GM18502 (cell line): ENCODE results near the gene FYB1.
A peak's percentile ranks its signal among the peaks of the same experiment; 100 is the strongest.
"Not testable (repeated sequence)": the region's sequence is repeated elsewhere in the genome, so short reads cannot be mapped to it uniquely, and the experiment has no call there.

ENCODE experiments used
- ATAC-seq: cut with Tn5 transposase; IDR thresholded peaks from one replicate; pipeline ENCODE4 v1.9.1; 2021; ENCODE audit warnings: mild to moderate bottlenecking; ENCODE audit not compliant: unreplicated experiment, poor library complexity

The FYB1 gene

DNA sequence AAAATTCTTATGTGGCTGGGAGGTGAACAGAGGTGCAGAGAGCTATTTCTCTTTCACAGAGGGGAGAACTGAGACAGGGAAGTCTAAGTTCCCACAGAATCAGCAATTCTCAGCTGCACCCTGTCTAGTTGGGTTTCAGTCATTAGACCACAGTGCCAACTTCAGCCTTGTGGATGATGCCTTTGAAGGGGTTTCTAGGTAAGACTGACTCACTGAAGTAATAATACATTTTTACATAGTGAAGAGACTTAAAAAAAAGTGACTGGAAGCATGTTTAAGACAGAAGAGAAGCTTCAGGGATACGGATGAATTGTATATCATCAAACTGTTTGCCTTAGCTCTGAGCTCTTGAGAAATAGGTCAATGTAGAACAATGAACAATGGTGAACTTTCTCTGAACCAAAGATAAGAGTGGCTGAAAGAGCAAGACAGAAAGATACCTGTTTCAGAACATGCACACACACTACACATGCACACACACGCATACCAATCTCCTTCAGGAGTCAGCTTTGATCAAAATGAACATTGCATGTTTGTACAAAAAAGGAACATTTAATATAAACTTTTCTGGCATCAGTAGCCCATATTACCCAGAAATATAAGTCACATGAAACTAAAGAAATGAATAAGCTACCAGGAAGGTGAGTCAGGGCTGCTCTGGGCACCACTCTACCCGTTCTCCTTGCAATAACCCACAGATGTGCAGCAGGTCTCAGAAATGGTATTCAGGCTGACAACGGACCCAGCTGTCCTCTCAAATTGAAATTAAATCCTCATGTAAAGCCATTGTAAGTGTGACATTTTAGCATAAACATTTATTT is 12.6 kb upstream of the FYB1 start:
- peak; percentile 72 for ATAC-seq

DNA sequence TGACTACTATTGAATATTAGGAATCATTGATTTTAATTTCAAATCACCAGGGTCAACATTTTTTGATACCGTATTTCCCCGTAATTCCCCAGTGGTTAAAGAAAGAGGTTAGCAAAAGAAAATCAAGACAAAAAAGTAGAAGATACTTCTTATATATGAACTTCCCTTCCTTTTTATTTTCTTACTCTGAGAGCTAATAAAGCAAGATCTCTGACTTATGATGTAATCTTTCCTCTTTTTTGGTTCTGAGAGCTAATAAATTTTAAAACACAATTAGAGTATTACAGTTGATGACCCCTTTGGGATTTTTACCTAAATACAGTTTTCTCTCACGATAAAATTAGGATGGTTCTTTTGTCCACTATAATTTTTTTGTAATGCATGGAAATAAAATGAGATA is 9.2 kb upstream of the FYB1 start:
- no peak for ATAC-seq

DNA sequence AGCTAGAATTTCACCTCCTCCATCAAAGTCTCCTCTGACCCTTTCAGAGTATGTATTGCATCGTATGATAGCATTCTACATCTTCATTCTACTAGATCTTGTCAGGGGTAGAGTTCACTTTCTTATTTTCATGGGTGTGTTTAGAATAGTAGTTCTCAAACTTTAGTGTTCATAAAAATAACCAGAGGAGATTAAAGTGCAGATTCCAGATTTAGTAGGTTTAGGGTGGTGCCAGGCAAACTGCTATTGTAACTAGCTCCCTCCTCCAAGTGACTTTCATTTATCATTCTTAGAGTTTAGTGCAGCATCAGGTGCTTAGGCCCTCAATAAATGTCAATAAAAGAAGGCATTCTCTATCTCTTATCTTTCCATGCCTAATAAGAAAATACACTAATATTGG is 7.2 kb upstream of the FYB1 start:
- ATAC-seq, result no peak

DNA sequence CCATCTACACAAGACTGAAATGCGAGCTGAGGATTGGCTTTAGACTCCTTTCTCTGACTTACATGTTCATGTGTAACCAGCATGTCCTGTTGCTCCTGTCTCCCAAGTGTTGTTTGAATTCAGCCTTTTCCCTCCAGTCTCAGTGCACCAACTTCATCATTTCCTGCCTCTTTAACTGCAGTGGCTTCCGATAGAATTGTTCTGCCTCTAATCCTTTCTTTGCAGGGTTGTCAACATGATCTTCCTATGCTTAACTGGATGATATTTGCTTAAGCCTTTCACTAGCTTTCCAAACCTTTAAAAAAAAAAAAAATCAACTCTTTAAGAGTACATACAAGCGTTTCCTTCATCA is 6.7 kb upstream of the FYB1 start:
- no peak for ATAC-seq

DNA sequence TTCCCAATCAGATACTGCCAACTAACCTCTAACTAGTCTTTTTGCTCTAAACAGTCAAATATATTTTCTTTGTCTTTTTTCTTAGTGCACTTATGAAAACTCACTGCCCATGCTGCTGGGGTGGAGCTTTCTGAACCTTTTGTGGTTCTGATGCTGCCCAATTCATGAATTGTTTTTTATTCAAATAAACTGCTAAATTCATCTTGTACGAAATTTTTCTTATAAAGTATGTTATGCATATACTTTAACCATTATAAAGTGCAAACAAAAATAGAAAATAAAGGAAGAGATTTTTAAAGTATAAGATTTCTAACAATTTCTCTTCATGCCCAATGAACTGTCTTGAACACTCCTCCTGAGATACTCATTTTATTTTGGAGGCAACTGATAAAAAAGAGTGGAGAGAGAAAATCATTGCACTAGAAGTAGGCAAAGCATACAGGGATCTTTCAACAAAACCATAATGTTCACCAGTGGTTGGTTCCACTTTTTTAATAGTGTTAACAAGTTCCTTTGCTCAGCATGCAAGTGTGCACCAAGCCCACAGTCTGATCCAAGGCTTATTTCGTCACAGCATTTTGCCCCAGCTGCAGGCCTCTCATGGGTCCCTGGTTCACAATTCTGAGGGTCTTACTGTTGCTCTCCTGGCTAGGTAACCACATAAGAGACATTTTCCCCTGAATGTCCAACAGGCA is 6.2 kb upstream of the FYB1 start:
- ATAC-seq, result no peak

DNA sequence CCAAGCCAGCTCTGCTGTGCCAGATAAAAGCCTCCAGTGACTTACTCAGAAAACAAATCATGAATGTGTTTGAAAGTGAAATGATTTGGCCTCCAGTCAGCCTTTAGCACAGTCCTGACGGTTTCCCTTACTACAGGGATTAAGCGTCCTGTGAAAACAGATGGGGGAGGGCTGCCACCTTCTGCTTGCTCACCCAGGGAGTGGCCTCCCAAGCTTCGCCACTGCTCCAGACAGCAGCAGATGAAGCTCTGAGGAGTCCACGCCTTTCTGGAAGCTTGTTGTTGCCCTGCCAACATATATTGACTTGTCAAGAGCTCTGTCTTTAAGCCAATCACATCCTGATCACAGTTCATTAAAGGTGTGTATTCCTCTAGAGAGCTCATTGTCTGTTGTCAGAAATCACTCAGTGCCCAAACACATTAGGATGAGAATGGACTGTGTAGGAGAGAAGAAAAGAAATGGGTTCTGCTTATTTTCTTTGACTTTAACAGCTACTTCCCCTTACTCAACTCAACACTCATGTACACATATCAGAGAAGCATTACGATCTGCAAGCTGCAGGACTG is 4.9 kb upstream of the FYB1 start:
- ATAC-seq, result no peak

DNA sequence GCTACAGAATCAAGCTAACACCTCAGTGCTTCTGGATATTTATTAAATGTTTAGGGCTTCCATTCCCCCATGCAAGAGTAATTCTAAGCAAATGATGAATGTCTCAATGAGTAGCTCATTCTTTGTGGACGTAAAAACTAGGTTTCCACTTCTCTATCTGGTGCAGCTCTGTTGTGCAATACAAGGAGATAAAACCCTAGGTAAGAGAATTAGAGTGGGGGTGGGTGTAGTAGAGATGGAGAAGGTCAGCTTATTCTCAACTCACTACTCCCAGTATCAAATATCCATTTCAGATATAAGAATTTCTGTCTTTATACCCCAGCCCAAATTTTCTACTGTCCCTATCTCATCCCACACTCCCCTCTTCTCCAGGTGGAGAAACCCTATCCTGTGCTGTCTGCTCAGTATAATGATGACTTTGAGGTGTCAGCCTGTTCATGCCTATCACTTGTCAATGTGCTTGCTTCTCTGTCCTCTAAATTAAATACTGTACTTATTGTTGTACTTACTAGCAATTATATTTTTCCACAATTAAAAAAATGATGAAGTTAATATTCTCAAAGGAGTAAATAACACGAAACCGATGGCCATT is 4.3 kb upstream of the FYB1 start:
- no peak for ATAC-seq

DNA sequence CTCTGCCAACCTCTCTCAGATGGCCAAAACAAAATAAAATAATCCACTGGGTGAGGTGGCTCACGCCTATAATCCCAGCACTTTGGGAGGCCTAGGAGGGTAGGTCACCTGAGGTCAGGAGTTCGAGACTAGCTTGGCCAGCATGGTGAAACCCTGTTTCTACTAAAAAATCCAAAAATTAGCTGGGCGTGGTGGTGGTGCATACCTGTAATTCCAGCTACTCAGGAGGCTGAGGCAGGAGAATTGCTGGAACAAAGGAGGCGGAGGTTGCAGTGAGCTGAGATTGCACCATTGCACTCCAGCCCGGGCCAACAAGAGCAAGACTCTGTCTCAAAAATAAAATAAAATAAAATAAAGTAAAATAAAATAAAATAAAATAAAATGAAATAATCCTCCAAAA is 2.3 kb upstream of the FYB1 start:
- not testable (repeated sequence) for ATAC-seq

DNA sequence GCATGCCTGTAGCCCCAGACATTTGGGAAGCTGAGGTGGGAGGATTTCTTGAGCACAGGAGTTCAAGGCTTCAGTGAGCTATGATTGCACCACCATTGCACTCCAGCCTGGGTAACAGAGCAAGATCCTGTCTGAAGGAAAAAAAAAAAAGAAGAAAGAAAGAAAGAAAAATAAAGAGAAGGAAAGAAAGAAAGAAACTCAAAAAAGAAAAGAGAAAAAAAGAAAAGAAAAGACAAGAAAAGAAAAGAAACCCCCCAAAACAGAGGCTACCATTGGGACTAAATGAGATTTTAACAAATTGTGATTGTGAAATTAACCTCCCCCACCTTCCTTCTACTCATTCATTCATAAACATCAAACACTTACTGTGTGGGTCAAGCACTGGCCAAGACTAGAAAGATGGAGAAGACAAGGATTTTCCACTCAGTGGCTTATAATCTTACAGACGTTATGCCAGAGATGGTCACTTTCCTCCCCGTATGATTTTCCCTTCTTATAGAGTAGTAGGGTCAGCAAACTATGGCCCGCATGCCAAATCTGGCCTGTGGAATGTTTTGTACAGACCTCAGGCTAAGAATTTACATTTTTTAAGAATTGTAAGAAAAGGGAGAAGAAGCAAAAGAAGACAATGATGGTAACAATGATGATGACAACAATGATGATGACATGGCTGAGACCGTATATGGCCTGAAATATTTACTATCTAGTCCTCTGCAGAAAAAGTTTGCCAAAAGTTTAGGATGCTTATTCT is 1.1 kb upstream of the FYB1 start:
- no peak for ATAC-seq

DNA sequence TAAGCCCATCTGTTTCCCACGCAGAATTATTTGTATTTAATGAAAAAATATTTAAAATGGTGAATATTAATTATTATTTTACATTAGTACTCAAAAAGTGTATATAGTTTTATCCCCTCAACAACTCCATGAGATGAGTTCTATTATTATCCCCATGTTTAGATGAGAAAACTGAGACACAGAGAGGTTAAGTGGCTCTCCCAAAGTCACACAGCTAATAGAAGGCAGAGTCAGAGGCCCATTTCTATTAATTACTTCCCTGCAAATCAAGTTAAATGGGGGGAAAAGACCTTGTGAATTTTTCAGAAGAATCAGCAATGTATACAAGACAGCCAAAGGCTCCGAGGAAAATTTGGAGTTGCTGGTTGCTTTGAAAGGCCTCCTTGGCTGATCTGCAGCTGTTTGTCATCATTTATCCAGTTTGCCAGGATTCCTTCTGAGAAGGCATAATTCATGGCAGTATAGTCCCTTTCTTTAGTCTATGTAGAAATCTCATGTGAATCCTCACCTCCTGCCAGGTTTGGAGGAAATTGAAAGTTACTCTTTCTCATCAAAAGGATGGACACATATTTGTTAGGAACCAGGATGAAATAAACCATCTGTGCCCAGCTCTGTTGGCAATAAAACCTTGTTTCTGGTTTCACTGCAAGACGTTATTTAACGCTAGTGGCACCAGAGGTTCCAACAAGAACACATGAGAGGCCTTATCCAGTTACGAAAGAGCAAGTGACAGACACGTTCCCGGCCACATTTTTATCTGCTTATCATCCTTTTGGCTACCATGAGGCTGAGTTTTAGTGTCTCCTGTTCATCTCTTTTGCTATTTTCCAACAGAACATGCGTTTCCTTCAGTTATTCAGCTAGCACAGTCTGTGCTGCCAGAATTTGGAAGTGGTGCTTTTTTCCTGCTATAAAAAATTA is 621 bp downstream of the FYB1 start:
- no peak for ATAC-seq

DNA sequence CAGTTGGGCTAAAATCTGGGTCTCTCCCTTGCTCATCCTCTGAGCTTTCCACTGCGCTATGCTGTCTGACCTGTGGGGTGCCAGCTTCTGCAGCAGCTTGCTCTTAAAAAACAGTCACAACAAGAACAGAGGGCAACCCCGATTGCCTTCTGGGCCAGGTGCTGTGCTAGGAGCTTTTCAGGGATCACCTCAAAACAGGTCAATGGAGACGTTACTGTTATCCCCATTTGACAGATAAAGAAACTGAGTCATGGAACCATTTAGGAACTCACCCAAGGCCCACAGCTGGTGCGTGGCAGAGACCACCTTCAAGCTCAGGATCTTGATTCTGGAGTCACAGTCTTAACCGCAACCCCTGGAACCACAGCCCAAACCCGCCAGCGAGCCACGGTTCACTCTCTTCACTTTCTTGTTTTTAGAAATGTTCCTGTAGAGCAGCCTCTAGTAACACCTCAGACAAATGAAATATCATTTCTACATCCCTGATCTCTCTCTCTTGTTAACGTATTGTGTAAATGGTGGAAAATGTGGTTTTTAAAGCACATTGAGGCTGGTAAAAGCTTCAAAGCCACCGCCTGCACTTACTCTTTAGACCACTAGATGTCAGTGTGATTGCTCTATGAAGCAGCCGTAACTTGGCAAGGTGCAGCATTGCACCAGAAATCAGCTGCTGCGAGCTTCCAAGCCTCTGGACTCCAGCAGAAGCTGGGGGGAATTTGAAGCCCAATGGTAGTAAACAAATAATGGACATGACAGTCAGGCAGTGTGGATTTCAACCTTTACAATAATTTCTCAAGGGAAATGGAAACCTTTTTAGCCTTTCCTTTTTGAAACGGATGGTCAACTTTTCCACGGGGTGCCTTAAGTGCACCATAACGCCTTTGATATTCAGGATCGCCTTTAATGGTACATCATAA is 1.7 kb downstream of the FYB1 start:
- peak; percentile 90 for ATAC-seq

DNA sequence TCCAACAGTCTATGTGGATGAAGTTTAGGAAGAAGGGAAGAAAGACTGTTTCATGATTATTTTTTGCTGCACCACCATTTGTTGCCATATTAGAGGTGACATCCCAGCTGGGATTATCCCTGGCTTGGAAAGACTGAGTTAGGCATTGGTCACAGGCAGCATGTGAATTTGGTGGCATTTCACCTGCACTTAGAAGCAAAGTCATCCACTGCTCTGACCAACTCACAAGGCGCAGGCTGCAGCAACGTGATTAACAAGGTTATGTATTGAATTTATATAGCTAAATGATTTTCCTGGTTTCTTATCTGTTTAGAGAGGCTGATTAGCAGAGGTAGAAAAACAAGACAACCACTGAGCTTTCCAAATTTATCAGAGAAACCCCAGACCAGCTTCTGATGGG is 2.7 kb downstream of the FYB1 start:
- ATAC-seq, result no peak

DNA sequence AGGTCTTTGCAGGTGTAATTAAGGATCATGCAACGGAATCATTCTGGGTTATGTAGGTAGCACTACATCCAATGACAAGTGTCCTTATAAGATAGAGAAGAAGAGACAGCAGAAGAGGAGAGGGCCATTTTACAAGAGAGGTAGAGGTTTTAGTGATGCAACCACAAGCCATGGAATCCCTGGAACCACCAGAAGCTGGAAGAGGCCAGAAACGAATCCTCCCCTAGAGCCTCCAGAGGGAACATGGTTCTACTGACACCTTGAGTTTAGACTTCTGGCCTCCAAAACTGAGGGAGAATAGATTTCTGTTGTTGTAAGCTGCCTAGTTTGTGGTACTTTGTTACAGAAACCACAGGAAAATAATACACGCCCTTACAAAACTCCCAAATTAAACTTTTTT is 3.5 kb downstream of the FYB1 start:
- ATAC-seq, result no peak

DNA sequence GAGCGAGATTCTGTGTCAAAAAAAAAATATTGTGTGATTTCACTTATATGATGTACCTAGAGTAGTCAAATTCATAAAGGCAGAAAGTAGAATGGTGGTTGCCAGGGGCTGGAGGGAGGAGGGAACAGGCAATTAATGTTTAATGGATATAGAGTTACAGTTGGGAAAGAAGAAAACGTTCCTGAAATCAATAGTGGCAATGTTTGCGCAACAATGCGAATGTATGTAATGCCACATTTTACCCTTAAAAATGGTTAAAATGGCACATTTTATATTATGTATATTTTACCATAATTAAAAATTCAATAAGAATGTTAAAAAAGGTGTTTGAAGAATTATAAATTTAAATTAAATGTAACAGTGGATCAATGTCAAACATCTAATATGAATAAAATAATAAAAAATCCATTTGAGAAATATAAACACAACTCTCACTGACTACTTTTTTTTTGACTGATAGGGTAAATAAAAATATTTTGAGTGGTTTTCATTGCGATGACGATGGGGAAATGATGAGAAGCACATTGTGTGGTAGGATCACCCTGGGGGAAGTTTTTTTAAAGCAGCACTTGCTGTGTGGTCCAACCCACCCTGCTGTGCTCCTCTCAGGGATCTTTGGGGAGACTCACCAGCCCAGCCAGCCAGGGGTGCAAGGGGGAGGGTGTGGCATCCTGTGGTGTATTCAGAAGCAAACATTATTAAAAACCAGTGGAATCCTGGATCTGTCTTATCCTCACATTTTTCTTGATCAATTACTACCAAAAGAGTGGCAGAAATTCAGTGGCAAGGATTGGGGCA is 4.3 kb downstream of the FYB1 start:
- ATAC-seq, result no peak

DNA sequence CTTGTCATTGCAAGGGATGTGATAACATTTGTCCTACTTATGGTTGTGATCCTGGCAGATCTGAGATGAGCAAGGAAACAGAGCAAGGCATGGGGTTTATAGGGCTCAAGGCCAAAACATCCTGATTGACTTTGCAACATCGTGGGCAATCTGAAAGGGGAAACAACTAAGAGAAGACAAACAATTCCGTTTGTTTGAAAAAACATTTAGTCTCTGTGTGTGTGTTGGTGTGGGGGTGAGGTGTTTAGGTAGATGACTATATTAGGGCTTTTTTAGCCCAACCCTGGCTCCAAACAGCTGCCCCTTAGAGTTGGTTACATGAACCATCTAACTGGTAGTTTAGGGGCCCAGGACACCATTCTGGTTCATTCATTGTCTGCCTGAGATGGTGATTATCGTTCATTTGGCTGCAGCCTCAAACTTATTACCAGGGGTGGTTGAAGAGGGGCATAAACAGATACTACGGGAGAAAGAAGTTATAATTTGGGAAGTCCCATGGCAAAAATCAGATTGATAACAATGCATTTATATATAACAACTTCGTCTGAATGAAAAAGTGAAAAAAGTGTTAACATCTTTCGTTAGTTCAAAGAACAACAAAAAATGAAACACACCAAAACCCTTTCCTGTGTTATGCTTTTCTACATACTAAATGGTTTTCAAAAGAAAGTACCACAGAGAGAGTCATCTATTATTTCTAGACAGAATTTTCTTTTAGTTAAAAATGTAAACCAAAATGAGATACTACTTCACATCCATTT is 5.7 kb downstream of the FYB1 start:
- no peak for ATAC-seq

DNA sequence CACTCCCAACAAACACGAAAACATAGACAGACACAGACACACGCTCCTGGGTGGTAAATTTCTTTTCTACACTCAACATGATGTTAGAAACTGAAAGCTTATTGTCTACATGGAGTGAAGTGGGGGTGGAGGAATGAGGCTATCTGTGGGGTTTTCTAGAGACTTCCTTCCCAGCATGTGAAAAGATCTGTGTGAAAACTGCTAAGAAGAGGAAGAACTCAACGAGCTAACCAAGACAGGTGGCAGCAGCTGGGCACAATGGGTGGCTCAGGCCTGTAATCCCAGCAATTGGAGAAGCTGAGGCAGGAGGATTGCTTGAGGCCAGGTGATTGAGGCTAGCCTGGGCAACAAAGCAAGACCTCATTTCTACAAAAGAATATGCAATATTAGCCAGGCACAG is 7.6 kb downstream of the FYB1 start:
- no peak for ATAC-seq

DNA sequence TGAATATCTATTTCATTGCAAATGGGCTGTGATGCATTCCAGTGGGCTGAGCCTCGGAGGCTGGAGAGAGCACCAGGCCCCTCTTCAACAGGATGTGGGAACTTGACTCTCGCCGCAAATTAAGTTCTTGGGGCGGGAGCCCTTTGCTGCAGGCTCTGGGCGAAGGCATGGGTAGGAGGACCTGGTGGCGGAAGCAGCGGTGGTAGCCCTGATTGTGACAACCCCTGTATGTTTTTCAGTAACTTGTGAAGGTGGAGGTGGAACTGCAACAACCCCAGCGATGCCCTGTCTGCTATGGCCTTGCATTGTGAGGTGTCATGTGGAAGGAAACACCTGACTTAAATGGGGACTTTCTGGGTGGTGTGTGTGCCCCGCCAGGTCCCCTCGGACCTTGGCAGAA is 9.4 kb downstream of the FYB1 start:
- peak; percentile 66 for ATAC-seq
